OCI-LY7 (cell line): ENCODE data around the gene C16orf78.

Source experiments
- EZH2phosphoT487 ChIP-seq: fragments of 200-600 bp; sonication (generic); IDR thresholded peaks from 2 replicates; pipeline ENCODE4 v1.6.1; 2018; ENCODE audit warnings: low read depth, borderline replicate concordance, mild to moderate bottlenecking, mixed run types, antibody characterized with exemption, low read length, moderate library complexity, mixed read lengths
- TF ChIP-seq, protein P1 (sequence below): fragments of 200-600 bp; sonication (generic); conservative IDR thresholded peaks from 2 replicates; pipeline ENCODE4 v1.5.1; 2014; ENCODE audit warnings: mild to moderate bottlenecking, antibody characterized with exemption, low read length, moderate library complexity, mixed read lengths

DNA sequence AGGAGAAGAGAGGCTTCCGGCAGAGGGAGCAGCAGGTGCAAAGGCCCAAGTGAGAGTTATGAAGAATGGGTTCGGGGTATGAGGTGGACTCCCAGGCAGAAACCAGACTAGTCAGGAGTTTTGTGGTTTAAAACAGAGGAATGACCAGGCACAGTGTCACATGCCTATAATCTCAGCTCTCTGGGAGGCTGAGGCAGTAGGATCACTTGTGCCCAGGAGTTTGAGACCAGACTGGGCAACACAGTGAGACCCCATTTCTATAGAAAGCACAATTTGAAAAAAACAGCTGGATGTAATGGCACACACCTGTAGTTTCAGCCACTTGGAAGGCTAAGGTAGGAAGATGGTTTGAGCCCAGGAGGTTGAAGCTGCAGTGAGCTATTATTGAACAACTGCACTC, 43.8 kb downstream of the C16orf78 start:
- TF ChIP-seq, protein P1, sequence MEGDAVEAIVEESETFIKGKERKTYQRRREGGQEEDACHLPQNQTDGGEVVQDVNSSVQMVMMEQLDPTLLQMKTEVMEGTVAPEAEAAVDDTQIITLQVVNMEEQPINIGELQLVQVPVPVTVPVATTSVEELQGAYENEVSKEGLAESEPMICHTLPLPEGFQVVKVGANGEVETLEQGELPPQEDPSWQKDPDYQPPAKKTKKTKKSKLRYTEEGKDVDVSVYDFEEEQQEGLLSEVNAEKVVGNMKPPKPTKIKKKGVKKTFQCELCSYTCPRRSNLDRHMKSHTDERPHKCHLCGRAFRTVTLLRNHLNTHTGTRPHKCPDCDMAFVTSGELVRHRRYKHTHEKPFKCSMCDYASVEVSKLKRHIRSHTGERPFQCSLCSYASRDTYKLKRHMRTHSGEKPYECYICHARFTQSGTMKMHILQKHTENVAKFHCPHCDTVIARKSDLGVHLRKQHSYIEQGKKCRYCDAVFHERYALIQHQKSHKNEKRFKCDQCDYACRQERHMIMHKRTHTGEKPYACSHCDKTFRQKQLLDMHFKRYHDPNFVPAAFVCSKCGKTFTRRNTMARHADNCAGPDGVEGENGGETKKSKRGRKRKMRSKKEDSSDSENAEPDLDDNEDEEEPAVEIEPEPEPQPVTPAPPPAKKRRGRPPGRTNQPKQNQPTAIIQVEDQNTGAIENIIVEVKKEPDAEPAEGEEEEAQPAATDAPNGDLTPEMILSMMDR, result no peak
- TF ChIP-seq EZH2phosphoT487, result no peak
